Pancreas (tissue), 10 donors: ENCODE measurements around the gene AMDHD2. TPM values are rescaled to one million over a fixed set of nuclear protein-coding genes. Genes with fewer than 3 reads are reported as not detected.

Experiments
- ATAC-seq, 4 donors: fragments of 200-7000 bp; cut with Tn5 transposase; one replicate each; pipeline versions ENCODE4 v1.8.0 to v1.9.1; 2020; ENCODE audit warnings: mild to moderate bottlenecking in 4 of 4, moderate library complexity in 4 of 4
- DNase-seq, 6 donors: peaks; one replicate each; pipeline ENCODE4 v3.0.0-alpha.2; 2020
- FAIRE-seq: peaks from 2 replicates; lab custom pipeline; 2012; peaks lifted over from hg19 to GRCh38; lab: Jason Lieb, UNC
- H3K27ac ChIP-seq, 4 donors: fragments of 200-600 bp; sonication (generic); 1 replicate in 3 of 4; 2 replicates in 1 of 4; pipeline versions ENCODE4 v1.5.0 to v1.8.0; 2020
- H3K27me3 ChIP-seq, 4 donors: fragments of 200-600 bp; one replicate each; pipeline ENCODE4 v1.8.0; 2021
- H3K36me3 ChIP-seq, 3 donors: fragments of 200-600 bp; sonication (generic) in 1 of 3; one replicate each; pipeline versions ENCODE4 v1.5.0 to v1.8.0; 2020 to 2021
- H3K4me1 ChIP-seq, 3 donors: fragments of 200-600 bp; one replicate each; pipeline ENCODE4 v1.8.0; 2021
- H3K4me3 ChIP-seq, 4 donors: fragments of 200-600 bp; sonication (generic) in 2 of 4; one replicate each; pipeline versions ENCODE4 v1.5.0 to v1.8.0; 2020 to 2021
- H3K9me3 ChIP-seq, 4 donors: fragments of 200-600 bp; one replicate each; pipeline ENCODE4 v1.8.0; 2021
- CTCF ChIP-seq, 4 donors: fragments of 200-600 bp; sonication (generic) in 3 of 4; IDR thresholded peaks; one replicate each; pipeline versions ENCODE4 v1.5.0 to v1.8.0; 2021; ENCODE audit warnings: antibody characterized with exemption in 4 of 4
- WGBS, 2 donors: extraction: QIAGEN DNeasy Blood & Tissue Kit; methylation state at CpG; one replicate each; pipeline ENCODE4 v1.1.7; 2013; 5-methylcytosine and 5-hydroxymethylcytosine counted together
- intact Hi-C, 3 donors: fragments of 100-400 bp; cut with DNase I; formaldehyde crosslinking; loops; one replicate each; pipeline versions ENCODE4 v1.11.1 to v1.14.2; 2022
- polyA plus RNA-seq, 2 donors: library from polyadenylated mRNA; stranded (reverse); fragments of 200-250 nt; gene quantifications; one replicate each; pipeline ENCODE4 v1.2.3, GENCODE V29; 2013
- total RNA-seq, 6 donors: library from RNA; stranded (reverse); fragmentation: NEBNext Ultra II Directional in 4 of 6; extraction: Animal tissue kit (Norgen Biotek cat#: 25700) in 4 of 6; gene quantifications; one replicate each; pipeline versions ENCODE4 v1.2.1 to v1.2.4, GENCODE V29; 2021 to 2023
- donor health status: healthy with polysubstance abuse.
- donor health status: DM: no; HTN: no; CAD: no; lungs with moderate emphysema.
- donor health status: DM: no; HTN: no; CAD: no.
- donor health status: control.
- donor health status: control.
- donor health status: Bipolar disorder and iron deficiency.
- donor health status: DM: yes; HTN: yes; CAD: no.
- donor health status: DM: no; HTN: no; CAD: no.
- donor health status: DM: no; HTN: no; CAD: no.
- donor health status: DM: yes; HTN: yes; CAD: no.

Gene AMDHD2
- total and polyA plus RNA-seq, 8 donors = 8.0 to 36.3 (median 12.7) TPM

GRCh38 chr16:2511996-2512734 lies 8.0 kb upstream of the AMDHD2 start:
- no peak for TF ChIP-seq CTCF (IDR thresholded peaks at IDR 0.05)
- FAIRE-seq = no peak
- peak in 1 of 6 donors; percentile 67 for DNase-seq

GRCh38 chr16:2512735-2513404 lies 7.3 kb upstream of the AMDHD2 start:
- Histone ChIP-seq H3K27ac (peak overlapping the region; percentile 96 to 98 (median 96)), H3K9me3 (no peaks in the 10 kb centered on the region), H3K4me3 (peak overlapping the region in 3 of 4 donors; percentile 71 to 97 (median 91)), H3K4me1 (peaks cover 24 to 29% (median 28%) of the 10 kb centered on the region in 3 donors), H3K27me3 (no peaks in the 10 kb centered on the region), H3K36me3 (no peaks in the 10 kb centered on the region)
- ATAC-seq (peak; percentile 1 to 11 (median 6)), DNase-seq (peak in 4 of 6 donors; percentile 63 to 84 (median 67)), FAIRE-seq (no peak)
- TF ChIP-seq CTCF (IDR thresholded peaks at IDR 0.05) = no peak
- intact Hi-C loops = no loop called here
- WGBS, 2 donors = 15 to 21% methylated on average over 15 of the region's 15 CpGs

More at GRCh38 chr16:2511996-2512734, 8.0 kb upstream of the AMDHD2 start:
- intact Hi-C loops = no loop called here
- Histone ChIP-seq H3K4me3 (no peak overlapping the region), H3K9me3 (no peaks in the 10 kb centered on the region), H3K27me3 (no peaks in the 10 kb centered on the region), H3K27ac (peak overlapping the region in 3 of 4 donors; percentile 96 to 98 (median 96)), H3K36me3 (peaks cover 0 to 5% (median 0%) of the 10 kb centered on the region in 3 donors), H3K4me1 (peaks cover 22 to 28% (median 24%) of the 10 kb centered on the region in 3 donors)
- ATAC-seq = no peak
- WGBS, 2 donors = 81 to 88% methylated on average over 17 of the region's 17 CpGs

- no peak for FAIRE-seq
- peak within 1 kb of the TSS; percentile 68 to 97 (median 81) for H3K4me3 ChIP-seq
- 1% methylated on average over 92 to 122 of the region's 122 CpGs for WGBS, 2 donors
- H3K4me1 ChIP-seq = peaks cover 24 to 32% (median 29%) of the 10 kb centered on the region in 3 donors
- no peak for TF ChIP-seq CTCF (IDR thresholded peaks at IDR 0.05)
- DNase-seq = peak; percentile 92 to 99 (median 96)
- no peaks in the 10 kb centered on the region for H3K36me3 ChIP-seq
- ATAC-seq = peak; percentile 86 to 89 (median 88)
- H3K27ac ChIP-seq = peak within 1 kb of the TSS; percentile 96 to 98 (median 96)
- no peaks in the 10 kb centered on the region for H3K9me3 ChIP-seq
- intact Hi-C loops = no loop called here
- no peaks in the 10 kb centered on the region for H3K27me3 ChIP-seq
These were observed 6.5 kb upstream of the AMDHD2 start, which contains the start of gene ATP6V0C for GRCh38 chr16:2513405-2514332. Gene ATP6V0C (plus strand): TSS chr16:2513952. CDS start chr16:2514104, 152 bp downstream.

- ATAC-seq = peak in 3 of 4 donors; percentile 1 to 6 (median 3)
- H3K27ac ChIP-seq = peak overlapping the region; percentile 96 to 98 (median 96)
- no peak for TF ChIP-seq CTCF (IDR thresholded peaks at IDR 0.05)
- H3K9me3 ChIP-seq = no peaks in the 10 kb centered on the region
- peak in 5 of 6 donors; percentile 45 to 82 (median 70) for DNase-seq
- WGBS, 2 donors = 1% methylated on average over 31 to 63 of the region's 63 CpGs
- FAIRE-seq = no peak
- no peaks in the 10 kb centered on the region for H3K27me3 ChIP-seq
- peak overlapping the region; percentile 68 to 97 (median 81) for H3K4me3 ChIP-seq
- H3K36me3 ChIP-seq = no peaks in the 10 kb centered on the region
- H3K4me1 ChIP-seq = peaks cover 24 to 37% (median 37%) of the 10 kb centered on the region in 3 donors
- intact Hi-C loops = no loop called here
These were observed 5.6 kb upstream of the AMDHD2 start for GRCh38 chr16:2514333-2515179.
